Superior temporal gyrus (tissue), 1 donor: ENCODE measurements around the gene RTL1.

Experiments used
- DNase-seq: peaks from one replicate; pipeline ENCODE4 v3.0.0-alpha.2; 2016; ENCODE audit errors: extremely low spot score

Gene RTL1

DNA sequence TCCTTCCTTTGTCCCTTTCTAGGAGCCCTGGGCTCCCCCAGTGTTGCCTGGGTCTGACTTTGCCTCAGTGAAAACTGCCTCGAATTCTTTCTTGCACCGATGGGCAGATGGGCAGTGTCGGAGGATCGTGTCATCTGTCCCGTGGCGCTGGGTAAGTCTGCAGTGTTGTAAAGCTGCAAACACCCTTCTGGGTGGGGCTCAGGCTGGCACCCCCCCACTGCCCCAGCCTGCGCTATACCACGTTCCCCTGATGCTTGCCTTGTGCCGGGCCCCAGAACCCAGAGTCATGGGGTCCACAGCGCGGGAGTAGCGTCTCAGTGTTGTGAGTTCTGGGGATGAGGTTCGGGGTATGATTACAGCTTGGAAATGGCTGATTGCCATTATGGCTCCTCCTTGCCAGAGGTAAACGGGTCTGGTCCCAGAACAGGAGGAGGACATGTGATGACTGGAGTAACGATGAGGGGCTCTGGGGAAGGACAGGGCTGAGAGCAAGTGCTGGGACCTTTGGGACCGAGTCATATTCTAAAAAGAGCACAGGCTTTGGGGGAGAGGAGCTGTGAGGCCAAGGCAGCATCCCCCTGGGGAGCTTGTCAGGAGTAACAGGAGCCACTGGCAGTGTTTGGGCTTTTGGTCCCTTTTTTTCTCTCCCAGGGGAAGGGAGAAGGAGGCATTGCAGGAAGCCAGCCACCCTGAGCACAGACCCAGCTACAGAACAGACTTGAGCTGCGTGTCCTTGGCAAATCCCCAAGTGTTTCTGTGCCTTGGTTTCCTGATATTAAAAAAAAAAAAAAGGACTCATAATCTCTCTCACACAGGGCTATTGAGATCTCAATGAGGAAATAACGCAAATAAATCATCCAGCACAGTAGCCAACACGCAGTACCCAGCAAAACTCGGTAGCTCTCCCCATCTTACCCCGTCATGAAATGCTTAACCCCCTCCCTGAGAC is 4.3 kb downstream of the RTL1 start:
- DNase-seq: no peak

DNA sequence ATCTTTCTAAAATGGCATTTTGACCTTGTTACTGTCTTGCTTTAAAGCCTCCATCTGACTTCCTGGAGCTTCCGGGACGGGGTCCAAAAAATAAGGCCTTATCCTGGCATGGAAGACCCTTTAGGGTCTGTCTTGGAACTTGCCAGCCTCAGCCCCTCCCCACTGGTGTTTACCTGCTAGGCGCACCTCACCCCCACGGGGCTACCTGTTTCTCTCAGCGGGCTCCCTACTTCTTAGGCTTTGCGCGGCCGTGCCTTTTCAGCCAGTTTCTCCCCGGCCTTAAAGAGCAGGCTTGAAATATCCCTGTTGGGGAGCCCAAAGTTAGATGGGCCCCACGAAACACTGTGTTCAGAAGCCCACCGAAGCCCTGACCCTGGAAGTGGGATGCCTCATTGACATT is 5.1 kb downstream of the RTL1 start:
- no peak for DNase-seq

DNA sequence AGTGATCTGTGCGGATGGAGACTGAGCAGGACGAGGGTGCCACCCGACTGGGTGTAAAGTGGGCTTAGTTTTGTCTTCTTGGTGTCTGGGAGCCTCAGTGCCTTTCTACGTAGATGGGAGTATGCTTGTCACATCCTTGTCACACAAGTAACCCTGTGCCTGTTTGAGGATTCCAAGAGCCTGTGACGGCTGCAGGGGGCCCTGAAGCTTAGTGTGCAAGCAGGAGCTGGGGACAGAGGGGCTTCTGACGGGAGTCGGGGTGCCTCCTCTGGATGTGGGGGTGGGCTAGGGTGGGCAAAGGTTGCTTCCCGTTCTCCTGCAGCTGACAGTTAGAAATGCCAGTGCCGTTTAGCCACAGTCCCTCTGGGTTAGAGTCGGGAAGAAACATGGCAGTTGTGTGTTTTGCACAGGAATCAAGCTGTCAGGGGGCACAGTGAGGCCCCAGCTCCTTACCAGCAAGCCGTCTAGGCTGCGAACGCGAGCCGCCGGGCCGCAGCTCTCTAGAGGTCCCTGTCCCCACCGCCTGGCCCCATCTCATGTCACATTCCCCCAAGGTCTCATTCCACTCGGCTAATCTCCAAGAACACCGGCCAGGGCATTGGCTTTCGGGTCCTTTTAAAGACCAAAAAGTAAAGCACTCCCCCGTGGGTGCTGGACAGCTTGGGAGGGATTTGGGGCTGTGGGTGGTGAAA is 7.0 kb downstream of the RTL1 start:
- no peak for DNase-seq

DNA sequence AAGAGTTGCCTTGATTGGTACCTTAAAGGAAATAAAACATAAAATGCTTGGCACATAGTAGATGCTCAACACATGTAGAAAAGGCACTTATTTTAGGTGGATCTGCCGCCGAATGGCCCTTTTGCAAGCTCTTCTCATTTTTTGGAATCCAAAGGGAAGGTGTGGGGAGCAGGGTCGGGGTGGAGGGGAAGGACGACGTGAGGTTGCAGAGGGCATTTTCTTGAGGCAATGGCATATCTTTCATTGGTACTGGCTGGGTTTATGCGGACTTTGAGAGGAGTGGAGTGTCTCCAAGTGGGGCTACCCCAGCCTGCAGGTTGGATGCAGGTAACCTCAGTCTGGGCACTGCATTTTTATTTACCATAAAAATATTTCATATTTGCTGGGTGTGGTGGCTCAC is 8.1 kb downstream of the RTL1 start:
- no peak for DNase-seq

DNA sequence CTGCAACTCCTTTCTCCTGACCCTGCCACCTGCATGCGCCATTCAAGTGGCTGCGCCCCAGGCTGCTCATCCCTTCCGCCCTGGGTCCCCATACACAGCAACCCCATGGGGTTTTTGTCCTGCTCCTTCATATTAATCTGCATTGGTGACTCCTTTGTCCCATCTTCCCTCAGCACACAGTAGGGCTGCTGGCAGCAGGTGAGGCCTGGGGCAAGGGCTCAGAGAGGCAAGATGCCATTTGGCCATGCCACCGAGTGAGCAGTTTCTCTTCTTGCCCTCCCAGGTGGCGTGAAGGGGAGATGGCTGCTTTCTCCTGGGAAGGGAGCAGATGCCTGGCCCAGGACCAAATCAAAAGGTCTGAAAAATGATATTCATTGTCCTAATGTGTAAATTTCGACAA is 9.1 kb downstream of the RTL1 start:
- DNase-seq: no peak

DNA sequence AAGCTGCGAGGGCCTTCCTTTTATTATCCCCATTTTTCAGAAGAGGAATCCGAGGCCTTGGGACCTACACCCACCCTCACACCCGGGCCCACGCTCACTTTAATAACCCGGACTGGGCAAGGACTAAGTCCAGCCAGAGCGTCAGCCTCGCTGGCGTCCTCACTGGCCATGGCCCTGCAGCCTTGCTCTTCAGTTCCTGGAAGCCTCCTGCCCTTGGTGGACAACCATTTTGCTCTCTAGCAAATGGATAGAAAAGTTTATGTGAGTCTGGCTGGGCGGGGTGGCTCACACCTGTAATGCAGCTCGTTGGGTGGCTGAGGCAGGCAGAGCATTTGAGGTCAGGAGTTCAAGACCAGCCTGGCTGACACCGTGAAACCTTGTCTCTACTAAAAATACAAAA is 9.8 kb downstream of the RTL1 start:
- no peak for DNase-seq

DNA sequence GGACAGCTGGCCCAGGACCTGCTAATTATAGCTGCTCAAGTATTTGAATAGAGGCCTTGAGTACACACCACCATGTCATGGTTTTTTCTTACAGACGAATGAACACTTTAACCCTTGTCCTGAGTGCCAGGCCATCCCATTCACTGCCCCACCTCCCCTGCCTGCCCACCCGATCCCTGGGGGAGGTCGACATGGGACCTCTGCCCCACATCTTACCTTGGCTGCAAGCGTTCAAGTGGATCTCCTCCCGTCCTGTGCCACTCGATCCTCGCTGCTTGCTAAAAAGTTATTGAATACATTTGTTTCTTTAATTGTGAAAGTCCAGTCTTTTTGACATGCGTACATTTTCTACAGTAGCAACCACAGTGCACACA is 10.3 kb downstream of the RTL1 start:
- DNase-seq: no peak

DNA sequence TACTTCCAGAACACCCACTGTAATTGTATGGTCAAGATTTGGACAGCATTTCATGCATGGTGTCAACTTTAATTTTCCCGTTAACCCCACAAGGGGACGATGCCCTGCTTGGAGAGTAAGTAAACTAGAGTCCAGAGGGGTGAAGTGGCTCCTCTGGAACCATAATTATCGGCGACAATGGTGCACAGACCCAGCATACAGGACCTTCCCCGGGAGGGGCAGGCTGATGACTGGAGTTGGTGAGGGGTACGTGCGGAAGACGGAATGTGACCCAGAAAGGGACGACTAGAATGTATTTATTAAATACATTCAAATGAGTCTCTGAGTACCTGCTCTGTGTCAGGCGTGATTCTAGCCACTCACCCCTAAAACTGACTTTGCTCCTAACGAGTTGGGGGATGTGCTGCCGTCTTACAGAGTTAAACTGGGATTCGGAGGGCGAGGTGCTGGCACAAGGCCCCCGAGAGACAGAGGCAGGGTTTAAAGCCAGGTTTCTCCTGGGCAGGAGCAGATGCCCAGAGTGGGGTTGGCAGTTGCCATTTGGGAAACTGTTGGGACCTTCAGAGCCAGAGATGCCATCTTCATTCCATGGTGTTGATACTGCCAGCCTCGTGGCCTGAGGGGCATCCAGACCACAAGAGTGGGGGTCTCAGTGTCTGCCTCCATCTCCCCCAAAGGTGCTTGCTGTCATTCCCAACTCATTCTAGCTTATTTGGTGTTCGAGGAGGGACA is 10.9 kb downstream of the RTL1 start:
- no peak for DNase-seq

DNA sequence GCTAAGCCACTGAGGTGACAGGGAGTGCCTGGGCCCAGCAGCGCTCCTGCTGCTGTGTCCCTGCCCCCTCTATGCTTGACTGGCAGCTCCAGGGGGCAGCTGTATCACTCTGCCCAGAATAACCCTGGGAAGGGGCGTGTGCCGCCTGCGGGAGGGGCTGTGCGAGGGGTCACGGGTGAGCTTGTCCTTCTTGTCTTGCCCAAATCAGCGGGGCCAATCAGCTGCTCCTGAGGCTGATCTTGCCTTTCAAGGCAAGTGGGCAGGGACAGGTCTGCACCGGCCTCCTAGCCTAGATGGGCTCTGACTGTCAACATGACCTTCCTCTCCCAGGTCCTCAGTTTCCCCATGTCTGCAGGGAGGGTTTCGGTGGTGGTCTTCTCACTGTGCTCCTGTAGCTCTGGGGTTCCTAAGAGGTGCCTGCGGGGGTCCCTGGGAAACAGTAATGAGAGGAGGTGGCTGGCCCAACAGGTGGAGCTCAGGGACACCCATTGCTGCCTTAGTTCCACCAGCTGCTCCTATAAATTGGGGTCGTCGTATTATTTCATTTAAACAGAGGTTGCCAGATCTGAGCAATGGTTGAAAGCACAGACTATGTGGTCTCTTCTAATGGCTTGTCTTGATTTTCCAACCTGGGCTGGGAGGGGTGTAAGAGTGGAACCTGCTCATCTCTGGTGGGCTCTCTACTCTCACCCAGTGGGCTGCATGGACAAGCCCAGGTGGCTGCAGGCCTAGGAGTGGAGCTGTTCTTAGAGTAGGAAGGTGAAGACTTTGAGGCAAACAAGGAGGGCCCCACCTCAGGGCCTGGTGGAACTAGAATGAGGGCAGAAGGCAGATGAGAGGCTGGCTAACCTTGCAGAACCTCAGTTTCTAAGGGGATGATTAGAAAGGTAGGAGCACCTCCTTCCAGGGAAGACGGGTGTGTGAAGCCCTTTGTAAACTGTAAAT is 11.7 kb downstream of the RTL1 start:
- DNase-seq: no peak

DNA sequence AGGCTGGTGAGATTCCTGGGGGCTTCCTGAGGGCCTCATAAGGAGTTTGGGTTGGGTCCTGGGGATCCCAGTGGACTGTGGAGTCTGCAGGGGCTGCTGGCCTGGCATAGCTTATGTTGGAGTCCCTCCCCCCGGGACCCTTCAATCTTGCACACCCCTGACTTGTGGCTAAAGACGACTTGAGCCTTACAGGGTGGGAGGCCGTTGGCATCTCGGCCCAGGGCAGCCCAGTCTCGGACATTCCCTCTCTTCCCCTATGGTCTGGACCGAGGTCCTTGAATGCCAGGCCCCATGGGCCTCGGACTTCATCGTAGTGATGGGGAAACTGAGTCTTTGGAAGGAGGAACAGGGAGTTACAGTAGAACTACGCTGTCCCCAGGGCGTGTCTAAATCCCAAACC is 12.5 kb downstream of the RTL1 start:
- no peak for DNase-seq

DNA sequence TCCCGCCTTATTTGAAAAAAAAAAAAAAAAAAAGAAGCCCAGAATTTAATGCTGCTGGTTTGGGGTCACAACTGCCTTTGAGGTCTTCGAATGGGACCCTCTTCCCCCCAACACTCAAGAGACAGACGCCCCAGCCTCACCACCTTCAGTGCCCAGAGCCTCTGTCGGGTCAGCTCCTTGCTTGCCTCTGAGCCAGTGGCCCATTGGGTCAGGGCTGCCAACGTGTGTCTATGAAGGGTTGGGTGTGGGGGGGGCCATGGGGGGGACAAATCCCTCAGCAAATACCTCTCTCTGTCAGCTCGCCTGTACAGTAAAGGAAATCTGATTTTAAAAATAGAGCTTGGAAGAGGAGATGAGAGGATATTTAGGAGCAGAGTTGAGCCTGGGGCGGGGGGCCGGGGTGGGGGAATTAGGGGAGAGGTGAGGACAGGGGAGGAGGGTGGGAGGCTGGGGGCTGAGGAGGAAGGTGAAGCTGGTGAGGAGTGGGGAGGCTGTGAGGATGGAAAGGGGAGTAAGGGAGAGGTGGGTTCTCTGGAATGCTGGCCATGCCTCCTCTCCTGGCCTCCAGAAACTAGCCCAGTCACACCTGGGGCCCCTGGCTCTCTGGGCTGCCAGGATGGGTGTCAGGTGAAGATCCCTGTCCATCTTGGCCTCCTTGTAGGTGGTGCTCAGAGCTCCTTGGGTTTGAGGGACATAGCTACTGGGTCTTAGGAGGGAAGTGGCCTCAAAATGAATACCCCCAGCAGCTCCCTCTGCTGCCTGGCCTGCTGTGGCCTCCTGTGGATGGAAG is 13.3 kb downstream of the RTL1 start:
- DNase-seq: no peak

DNA sequence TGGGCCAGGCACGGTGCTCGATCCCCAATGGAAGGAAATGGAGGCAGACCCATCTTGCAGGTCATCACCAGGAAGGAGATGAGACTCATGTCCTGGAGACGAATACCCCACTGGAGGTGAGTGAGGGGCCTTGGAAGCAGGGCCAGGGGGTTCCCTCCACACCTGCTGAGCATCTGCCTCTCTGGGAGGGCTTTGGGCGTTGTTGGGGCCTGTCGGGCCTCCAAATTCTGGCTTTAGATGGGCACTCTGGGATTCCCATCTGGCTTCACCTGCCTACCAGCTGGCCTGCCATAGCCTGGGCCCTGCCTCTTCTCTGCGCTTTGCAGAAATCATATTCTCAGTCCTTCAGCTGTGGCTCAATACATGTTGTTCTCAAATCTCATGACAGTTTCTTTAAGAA is 13.9 kb downstream of the RTL1 start:
- DNase-seq: no peak

DNA sequence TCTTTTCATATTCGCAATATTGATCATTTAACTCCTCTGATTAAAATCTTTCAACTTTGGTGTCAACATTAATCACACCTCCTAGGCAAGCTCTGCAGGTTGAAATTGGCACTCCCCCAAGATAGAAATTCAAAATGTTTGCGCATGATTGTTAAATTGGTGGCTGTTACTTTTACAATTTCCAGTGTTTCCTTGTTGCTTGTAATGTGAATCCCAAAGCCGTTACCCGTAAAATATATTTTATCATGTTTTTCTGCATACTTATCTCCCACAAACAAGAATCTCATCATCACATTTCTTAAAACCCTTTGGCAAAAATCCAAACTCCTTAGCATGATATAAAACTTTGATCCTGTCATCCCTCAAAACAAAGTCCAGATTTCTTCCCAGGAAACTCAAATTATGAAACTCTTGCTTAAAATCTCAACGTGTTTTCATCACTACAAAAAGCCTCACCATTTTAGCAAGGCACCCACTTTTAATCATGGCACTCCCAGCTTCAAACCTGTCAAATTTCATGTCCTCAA is 14.7 kb downstream of the RTL1 start:
- DNase-seq: no peak

DNA sequence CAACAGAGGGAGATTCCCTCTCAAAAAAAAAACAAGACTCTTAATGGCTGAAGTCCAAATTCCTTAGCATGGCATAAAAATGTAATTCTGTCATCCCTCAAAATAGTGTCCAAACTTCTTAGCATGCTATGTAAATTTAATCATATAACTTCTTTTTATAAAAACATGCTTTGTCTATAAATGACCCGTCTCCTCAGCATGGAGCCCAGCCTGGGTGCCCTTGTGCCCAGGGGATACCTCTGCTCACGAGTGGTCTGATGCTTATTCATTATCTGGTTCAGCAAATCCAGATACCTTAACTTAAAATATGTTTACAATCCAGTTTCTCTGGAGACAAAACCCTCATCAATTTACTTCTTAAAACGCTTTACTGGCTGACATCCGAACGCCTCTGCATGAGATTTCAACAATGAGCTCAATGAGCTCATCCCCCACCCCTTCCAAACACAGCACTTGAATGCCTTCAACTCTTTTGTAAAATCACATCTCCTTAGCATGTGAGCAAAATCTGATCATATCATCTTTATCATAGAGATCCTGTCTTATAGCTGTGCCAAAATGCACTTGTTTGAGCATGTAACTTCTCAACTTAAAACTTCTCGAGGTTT is 15.7 kb downstream of the RTL1 start:
- no peak for DNase-seq

DNA sequence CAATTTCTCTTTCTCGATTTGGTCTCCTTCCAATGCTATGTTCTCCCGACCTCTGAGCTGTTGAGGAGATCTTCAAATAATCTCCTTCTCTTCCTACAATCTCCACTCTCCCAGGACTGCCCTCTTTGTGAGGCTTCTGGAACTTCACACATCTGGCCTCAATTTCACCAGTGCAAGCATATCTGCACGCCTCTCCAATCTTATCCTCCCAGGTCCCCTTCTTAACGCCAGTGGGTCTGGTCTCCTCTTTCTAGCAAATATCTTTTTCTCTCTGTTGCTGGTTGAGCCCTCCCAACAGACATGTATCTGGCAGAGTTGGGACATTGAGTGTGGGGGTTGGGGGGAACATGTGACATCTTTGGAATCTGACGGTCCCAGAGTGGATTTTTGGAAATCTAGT is 17.9 kb downstream of the RTL1 start:
- DNase-seq: no peak

DNA sequence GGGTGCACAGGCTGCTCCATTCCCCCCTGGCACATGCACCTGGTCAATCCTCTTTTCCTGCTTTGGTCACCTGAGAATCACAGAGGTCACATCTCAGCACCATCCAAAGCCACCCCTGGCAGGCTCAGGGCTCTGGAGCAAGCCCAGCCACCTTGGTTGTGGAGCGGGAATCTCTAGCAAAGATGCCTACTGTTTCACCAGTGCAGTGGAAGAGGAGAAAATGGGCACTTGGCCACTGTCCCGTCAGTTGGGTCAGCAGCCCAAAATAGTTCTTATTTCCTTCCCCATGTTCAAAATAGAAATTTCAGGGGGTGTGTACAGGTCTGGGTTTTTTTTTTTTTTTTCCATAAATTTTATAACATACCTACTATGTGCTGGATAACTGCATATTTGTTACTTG is 18.3 kb downstream of the RTL1 start:
- DNase-seq: no peak

DNA sequence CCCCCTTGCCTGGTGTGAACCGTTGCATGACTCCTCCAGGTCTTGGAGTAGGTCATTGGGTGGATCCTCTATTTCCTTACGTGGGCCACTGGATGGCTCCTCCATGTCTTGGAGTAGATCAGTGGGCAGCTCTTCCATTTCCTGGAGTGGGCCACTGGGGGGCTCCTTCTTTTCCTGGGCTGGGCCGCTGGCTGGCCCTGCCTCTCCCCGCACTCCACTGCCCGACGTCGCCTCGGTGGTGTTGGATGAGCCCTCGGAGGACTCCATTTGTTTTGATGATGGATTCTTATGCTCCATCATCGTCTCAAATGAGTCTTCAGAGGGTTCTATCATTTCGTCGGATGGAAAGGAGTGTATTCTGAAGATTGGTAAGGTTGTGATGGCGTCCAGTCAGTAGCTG is 19.1 kb downstream of the RTL1 start:
- no peak for DNase-seq

DNA sequence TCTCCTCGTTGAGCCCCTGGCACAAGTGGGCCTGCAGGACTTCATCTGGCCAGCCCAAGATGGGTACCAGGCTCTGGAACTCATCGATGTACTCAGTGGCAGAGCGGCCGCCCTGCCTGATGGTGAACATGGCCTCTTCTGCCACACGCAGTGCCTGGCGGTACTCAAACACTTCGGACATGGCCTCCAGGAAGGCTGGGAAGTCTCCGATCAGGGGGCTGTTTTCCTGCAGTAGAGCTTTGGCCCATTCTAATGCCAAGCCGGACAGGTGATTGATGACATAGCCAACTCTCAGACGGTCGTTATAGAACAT is 19.8 kb downstream of the RTL1 start:
- no peak for DNase-seq

DNA sequence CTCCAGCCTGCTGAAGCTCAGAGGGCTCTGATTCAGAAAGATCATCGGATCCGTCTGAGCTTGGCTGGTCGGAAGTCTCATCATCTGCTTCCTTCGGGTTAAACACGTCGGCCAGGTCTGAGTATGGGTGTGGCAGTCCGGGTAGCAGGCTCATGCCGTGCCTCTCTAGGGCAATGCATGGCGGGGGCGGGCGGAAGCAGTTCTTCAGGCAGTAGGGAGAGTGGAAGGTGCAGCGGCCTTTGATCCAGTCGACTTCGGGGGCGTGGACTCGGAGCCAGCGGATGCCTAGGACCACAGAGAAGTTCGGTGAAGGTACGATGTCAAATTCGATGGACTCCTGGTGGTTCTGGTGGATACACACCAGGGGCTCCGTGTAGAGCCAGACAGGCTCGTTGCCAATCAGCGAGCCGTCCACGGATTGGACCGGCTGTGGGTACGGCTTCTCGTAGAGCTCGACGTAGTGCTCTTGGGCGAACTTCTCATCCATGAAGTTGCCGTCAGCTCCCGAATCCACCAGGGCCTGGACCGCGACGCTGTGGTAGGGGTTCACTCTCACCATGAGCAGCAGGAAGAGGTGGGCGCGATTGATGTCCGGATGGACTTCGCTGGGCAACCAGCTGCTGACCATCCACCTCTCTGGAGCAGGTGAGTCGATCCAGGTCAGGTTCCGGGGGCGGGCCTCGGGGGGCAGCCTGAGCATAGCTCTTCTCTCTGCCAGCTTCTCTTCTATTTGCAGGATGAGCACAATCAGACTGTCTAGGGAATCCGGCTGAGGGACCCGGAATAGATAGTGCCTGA is 20.3 kb downstream of the RTL1 start:
- no peak for DNase-seq
